ENCODE measurements around the gene DGLUCY.
"Not testable (repeated sequence)": the region's sequence is repeated elsewhere in the genome, so short reads cannot be mapped to it uniquely, and the experiment has no call there.

Gene DGLUCY

DNA sequence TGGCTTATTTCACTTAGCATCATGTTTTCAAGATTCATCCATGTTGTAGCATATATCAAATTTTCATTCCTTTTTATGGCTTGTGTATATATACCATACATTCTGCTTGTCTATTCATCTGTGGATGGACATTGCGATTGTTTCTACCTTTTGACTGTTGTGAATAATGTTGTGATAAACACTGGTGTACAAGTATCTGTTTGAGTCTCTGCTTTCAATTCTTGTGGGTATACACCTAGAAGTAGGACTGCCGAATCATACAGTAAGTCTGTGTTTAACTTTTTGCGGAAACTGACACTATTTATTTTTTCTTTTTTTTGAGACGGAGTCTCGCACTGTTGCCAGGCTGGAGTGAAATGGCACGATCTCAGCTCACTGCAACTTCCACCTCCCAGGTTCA is 33.8 kb upstream of the DGLUCY start:
- no peak for TF ChIP-seq ZFX (IDR thresholded peaks at IDR 0.05)
- TF ChIP-seq, protein P1, sequence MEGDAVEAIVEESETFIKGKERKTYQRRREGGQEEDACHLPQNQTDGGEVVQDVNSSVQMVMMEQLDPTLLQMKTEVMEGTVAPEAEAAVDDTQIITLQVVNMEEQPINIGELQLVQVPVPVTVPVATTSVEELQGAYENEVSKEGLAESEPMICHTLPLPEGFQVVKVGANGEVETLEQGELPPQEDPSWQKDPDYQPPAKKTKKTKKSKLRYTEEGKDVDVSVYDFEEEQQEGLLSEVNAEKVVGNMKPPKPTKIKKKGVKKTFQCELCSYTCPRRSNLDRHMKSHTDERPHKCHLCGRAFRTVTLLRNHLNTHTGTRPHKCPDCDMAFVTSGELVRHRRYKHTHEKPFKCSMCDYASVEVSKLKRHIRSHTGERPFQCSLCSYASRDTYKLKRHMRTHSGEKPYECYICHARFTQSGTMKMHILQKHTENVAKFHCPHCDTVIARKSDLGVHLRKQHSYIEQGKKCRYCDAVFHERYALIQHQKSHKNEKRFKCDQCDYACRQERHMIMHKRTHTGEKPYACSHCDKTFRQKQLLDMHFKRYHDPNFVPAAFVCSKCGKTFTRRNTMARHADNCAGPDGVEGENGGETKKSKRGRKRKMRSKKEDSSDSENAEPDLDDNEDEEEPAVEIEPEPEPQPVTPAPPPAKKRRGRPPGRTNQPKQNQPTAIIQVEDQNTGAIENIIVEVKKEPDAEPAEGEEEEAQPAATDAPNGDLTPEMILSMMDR (conservative IDR thresholded peaks at IDR 0.05): no peak

DNA sequence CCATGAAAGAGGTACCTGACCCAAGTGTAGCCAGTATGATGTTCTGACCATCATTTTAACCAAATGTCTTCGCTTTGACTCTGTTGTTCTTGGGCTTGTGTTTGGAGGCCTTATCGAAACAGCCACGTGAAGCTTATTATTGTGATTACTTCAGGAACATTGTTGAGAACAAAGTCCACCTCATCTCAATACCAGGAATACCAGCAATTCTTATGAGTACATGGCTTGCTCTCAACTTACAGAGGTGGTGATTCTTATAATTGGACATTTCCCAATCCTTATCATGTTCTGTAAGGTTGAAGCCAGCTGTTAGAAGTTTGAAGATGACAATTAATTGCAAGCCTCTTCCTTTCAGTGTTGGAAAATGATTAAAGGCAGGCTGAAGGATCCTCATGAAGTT is 31.6 kb upstream of the DGLUCY start:
- TF ChIP-seq, protein P1 (conservative IDR thresholded peaks at IDR 0.05): no peak
- TF ChIP-seq ZFX (IDR thresholded peaks at IDR 0.05): no peak
- H3K27ac ChIP-seq: no peak overlapping the region

More for the DNA sequence above, 33.8 kb upstream of the DGLUCY start:
- H3K27ac ChIP-seq: no peak overlapping the region

DNA sequence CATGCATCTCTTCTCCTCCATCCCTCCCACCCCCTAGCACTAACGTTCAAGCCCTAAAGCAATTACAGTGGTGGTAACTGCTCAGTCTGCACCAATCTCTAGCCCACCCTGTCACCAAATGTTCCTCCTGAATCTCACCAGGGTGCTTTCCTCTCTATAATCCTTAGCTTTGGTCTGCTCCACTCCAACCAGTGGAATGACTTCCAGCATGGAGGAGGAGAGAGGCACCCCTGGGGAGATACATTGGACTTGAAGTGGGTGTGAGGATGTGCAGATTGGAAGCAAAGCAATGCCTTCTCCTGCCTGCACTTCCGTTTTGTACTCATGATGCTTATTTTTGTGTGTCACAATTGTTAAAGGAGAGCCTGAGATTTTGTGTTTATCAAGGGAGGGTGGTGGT is 29.4 kb upstream of the DGLUCY start:
- no peak for TF ChIP-seq ZFX (IDR thresholded peaks at IDR 0.05)
- no peak overlapping the region for H3K27ac ChIP-seq

DNA sequence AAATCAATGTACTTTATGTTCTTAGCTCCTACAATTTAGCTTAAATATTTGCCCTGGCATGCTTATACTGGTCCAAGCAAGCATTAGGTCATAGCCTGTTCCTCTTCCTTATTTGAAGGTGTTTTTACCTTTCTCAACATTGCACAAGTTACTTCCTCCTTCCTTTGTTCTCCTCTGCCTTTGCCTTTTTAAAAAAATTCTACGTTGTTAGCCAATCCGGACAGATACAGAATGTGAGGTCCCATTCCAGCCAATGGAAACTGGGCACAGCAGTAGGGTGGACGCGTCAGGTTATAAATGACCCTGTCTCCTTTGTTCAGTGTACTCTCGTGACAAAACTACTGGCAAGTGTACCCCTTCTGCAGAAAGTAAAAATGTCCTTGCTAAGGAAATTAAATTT is 26.4 kb upstream of the DGLUCY start:
- peak overlapping the region; percentile 95 for H3K27ac ChIP-seq

DNA sequence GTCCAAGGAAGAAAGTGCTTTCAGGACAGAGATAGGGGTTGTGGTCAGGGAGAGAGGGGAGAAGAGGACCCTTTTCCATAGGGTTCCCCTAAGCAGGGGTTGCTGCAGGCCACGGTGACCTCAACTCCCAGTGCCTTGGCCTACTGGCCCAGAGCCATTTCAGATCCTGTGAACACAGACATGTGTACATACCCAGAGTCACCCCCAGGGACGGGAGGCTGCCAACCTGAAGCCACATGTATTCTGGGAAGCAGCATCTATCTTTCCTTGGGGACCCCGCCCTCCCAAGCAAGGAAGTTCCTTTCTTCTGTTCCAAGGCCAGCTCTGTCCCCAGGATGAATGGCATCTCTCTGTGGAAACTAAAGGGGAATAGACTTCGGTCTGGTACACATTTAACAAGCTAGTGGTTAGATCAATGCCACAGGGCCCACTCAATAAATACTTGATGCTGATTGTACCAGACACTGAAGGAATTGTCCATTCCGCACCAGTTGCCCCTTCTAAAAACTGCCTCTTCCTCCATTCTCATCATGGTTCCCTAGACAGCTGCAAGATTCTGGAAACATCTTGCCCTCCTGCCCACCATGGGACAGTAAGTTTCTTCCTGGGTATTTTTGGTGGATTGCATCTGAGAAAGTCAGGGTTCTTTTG is 25.2 kb upstream of the DGLUCY start:
- TF ChIP-seq, protein P1 (conservative IDR thresholded peaks at IDR 0.05): no peak
- no peak for TF ChIP-seq ZFX (IDR thresholded peaks at IDR 0.05)
- peak overlapping the region; percentile 95 for H3K27ac ChIP-seq

DNA sequence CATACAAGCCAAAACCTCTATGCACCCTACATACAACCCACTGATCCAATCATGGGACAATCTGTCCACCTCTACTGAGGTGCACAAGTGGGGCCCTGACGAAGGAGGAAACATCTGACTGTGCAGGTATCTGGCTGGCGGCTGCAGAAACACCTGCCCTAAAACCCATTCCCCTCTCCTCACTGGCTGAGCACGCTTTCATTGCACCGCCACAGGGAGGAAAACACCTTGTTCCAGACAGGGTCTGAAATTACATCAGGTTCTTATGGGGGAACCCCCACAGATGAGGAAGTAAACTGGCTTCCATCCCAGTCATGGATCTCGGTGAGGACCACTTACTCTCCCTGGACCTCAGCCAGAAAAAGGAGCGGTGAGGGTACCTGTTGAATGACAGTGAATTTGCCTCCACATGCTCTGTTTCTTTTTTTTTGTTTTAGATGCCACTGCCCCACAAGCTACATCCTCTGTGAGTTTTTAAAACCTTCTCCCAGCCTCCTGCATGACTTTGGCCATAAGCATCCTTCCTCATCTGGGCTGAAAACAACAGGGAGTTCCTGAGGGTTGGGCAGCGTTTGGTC is 23.8 kb upstream of the DGLUCY start:
- TF ChIP-seq ZFX (IDR thresholded peaks at IDR 0.05): no peak
- TF ChIP-seq, protein P1 (conservative IDR thresholded peaks at IDR 0.05): no peak
- no peak overlapping the region for H3K27ac ChIP-seq

DNA sequence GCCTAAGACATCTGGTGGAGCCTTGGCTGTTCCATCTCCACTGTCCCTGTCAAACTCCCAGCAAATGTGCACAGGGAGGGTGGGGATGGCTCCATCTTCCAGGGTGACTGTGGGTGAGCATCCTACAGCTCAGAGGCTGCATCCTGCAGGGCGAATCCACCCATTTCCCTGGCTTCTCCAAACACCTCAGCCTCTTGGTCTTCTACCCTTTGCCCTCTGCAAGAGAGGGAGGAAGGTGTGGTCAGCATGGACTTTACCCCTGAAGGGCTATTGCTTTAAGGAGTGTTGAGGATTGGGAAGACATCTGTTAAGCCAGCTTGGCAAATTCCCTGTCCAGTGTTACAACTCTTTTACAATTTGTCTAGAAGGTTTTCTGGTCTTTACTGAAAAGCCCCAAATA is 23.1 kb upstream of the DGLUCY start:
- TF ChIP-seq, protein P1 (conservative IDR thresholded peaks at IDR 0.05): no peak
- TF ChIP-seq ZFX (IDR thresholded peaks at IDR 0.05): no peak
- no peak overlapping the region for H3K27ac ChIP-seq

DNA sequence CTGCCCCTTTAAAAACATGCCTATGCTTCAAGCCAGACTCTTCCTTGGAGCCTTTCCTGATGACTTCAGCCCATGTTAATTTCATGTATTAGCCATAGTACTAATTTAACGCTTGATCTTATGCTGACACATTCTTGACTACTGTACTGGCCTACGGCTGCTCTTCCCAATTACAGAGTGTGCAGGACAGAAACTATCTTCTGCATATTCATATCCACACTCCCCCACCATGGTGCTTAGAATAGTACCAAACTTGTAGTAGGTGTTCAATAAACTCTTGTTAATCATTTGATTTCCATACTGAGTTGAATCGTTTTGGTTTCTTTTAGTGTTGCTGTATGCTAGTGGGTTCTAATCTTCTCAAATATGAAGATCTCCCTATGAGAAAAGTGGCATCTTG is 21.8 kb upstream of the DGLUCY start:
- TF ChIP-seq, protein P1 (conservative IDR thresholded peaks at IDR 0.05): no peak
- TF ChIP-seq ZFX (IDR thresholded peaks at IDR 0.05): no peak
- no peak overlapping the region for H3K27ac ChIP-seq

DNA sequence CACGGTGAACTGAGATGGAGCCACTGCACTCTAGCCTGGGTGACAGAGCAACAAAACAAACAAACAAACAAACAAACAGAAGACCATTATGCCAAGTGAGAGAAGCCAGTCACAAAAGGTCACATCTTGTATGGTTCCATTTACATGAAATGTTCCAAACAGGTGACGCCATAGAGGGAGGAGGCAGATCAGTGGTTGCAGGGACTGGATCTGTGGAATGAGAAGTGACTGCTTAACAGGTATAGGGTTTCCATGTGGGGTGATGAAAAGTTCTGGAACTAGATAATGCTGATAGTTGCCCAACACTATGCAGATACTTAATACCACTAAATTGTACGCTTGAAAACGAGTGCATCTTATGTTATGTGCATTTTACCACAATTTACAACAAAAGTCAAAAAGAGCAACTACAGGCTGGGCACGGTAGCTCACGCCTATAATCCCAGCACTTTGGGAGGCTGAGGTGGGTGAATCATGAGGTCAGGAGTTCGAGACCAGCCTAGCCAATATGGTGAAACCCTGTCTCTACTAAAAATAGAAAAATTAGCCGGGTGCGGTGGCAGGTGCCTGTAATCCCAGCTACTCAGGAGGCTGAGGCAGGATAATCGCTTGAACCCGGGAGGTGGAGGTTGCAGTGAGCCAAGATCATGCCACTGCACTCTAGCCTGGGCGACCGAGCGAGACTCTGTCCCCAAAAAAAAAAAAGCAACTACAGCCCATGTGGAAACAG is 20.0 kb upstream of the DGLUCY start:
- not testable (repeated sequence) for H3K27ac ChIP-seq
